NCI-H1092 treated with DMSO at 0.1 percent for 48 hours (cell line): ENCODE results near the gene PACS2.

Experiments
- DNase-seq: peaks from one replicate; lab custom pipeline; 2025; lab: John Stamatoyannopoulos, UW

PACS2 gene

GRCh38 chr14:105423488-105424195, 109.1 kb downstream of the PACS2 start:
- no peak for DNase-seq

DNA sequence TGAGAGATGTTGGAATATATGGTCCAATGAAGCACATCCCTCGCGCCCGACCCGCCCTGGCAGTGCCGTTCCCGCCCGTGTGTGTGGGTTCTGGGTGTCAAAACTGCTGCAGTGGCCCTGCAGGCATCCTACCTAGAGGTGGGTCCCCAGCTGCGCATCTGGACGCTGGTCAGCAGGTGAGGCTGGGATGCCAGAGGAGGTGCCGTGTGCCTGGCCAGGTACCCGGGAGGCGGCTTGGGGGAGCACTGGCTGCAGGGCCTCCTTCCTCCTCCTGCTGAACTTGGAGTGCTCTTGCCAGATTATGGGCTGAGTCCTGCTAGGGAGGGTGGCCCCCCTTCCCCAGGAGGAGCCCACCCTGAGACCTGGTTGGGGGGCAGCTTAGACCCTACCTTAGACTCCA, 110.3 kb downstream of the PACS2 start:
- DNase-seq, result no peak

GRCh38 chr14:105425823-105426247, 111.3 kb downstream of the PACS2 start:
- DNase-seq, result no peak

DNA sequence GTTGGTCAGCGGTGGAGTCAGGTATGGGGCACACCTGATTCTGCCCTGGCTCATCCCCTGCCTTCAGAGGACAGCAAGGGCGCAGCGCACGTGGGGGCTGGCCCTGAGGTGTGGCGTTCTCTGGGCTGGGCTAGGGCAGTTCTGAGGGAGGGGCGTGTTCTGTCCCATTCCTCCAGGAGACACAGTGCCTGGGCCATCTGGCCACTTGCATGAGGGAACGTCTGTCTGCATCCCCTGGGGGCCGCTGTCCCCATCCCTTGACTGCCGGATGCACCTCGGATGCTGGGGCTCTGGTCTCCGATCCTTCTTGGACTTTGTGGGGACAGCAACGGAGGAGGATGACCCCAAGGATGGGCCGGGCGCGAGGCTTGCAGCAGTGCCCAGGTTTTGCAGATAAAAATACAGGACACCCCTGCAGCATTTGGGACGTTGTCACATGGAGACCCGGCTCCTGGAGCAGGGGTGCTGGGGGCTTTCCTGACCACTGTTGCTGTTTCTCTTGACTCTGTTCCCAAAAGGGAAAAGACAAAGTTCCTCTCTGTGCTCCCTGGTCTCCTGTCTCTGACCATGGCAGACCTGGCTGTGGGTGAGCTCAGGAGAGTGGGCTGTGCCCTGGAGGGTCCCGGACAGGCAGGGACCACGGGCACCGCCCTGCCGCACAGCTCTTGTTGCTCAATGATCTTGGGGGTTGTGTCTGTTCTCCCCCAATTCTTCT, 112.0 kb downstream of the PACS2 start:
- DNase-seq, result no peak

DNA sequence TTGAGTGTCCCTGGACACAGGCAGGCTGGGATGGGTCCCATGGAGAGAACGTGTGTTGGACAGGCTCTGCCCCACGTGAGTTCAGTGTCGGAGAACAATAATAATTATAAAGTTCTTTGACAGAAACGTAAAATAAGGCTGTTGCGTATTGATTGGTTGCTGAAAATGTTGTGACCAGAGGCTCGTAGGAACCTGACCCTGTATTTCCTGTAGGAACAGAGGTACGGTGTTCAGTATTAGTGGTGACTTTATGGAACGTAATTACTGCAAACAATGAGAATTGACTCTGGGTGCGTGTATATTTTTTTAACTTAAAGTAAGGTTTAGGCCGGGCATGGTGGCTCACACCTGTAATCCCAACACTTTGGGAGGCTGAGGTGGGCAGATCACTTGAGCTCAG, 112.9 kb downstream of the PACS2 start:
- DNase-seq, result no peak

- no peak for DNase-seq
These were observed 113.5 kb downstream of the PACS2 start for GRCh38 chr14:105427936-105428485.

DNA sequence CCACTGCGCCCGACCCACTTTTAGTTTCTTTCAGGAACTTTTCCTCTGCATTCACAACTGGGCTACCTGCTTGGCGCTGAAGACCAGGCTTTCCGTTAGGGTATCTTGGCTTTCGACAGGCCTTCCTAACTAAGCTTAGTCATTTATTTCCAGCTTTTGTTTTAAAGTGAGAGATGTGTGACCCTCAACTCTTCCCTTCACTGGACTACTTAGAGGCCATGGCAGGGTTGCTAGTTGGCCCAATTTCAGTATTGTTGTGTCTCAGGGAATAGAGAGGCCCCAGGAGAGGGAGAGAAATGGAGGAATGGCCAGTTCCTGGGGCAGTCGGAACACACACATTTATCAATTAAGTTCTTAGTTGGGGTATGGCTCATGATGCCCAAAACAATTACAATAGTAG, 115.5 kb downstream of the PACS2 start:
- DNase-seq, result no peak

DNA sequence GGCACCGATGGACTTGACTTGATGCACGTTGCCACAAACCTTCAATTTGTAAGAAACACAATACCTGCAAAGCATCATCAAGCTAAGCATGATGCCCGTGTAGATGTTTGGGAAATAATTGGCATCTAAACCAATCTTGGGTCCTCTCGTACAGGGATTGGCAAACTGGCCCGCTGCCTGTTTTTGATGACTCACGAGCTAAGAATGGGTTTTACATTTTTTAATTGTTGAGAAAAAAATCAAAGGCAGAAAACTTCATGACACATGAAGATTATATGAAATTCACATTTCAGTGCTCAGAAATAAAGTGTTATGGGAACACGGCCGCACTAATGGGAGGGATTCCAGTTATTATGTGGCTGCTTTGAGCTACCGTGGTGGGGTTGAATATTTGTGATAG, 116.0 kb downstream of the PACS2 start:
- DNase-seq, result no peak

- DNase-seq, result no peak
These were observed 116.7 kb downstream of the PACS2 start for GRCh38 chr14:105431256-105431655.

GRCh38 chr14:105432657-105433056, 118.1 kb downstream of the PACS2 start:
- no peak for DNase-seq

DNA sequence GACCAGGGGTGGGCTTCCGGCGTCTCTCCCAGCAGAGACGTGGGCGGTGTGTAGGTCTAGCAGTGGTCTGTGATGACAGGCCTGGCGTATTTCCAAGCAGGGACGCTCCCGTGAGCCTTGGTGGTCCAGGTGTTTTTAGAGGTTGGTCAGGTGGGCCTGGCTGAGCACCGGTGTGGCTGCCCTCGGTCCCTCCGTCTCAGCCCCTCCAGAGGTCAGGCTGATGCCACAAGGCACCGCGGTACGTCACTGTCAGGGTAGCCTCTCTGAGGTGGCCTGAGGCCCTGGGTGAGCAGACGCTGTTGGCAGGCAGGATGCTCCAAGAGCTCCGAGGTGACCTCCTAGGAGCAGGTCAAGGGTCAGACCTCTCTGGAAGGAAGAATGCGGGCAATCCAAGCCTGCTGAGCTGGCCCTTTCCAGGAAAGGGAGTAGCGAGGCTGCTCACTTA, 118.6 kb downstream of the PACS2 start:
- DNase-seq, result no peak

DNA sequence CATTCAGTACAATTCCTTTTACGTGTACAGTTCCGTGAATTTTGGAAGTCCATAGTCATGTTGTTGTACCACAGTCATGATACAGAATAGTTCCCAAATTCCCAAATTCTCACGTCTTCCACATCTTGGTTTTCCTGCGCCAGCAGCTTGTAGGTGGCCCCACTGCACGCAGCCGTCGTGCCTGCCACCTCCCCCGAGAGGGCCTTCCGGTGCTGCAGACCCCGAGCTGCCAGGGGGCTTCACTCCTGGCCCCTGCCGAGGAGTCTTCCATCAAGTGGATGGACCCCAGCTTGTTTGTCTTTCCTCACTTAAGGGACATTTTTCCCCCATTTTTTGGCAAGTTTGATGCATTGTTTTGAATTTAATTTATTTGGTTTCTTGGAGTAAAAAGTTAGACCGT, 121.9 kb downstream of the PACS2 start:
- DNase-seq, result no peak

DNA sequence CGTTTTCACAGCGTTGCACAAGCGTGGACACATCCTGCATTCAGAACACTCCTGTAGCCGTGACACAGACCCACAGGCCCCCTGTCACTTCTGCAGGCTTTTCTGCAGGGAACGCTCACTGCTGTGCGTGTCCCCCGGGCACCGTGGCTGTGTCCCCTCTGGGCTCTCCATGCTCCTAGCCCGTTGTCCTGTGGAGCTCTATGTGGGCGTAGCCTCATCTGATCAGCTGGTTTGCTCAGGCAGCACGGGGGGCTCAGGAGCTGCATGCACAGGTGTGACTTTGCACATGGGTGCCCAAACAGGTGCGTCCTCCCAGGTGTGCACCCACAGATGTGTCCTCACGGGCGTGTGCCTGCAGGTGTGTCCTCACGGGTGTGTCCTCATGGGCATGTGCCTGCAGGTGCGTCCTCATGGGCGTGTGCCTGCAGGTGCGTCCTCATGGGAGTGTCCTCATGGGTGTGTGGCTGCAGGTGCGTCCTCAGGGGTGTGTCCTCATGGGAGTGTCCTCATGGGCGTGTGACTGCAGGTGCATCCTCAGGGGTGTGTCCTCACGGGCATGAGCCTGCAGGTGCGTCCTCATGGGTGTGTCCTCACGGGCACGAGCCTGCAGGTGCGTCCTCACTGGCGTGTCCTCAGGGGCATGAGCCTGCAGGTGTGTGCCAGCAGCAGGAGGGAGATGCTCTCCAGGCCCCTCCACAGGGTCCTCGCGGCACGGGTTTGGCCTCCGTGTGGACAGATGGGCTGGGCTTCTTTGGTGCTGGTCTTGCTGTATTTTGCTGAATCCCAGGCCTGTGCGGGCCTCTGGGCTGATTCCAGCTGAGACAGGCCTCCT, 122.6 kb downstream of the PACS2 start:
- DNase-seq, result no peak

DNA sequence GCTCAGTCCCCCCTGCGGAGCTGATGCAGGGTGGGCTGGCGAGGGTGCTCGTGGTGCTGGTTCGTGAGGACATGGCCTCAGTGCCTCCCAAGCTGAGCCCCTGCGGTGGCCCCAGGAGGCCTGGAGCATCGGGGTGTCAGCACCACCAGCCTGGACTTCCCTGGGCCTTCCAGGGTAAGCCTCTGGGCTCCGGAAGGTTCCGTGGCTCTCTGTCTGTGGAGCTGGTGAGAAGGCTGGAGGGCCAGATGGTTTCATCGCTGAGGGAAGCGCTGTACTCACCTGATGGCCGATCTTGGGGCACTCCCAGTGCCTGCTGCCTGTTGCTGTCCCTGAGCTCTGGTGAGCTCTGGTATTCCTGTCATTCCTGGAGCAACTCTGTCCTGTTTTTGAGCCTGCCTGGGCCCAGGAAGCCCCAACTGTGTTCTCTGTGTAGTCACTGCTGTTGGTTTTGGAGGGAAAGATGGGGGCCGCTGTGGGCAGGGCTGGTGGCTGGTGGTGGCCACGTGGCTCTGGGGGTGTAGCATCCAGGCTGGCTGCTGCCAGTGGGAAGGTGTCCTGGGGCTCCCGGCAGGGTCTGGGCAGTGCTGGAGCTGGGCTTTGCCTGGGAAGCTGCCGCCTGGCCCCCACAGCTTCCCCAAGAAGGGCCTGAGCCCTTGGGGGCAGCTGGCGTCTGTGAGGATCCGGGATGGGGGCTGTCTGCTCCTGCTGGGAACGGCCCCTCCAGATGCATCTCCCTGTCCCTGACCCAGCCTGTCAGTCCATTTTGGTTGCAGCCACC, 123.4 kb downstream of the PACS2 start:
- no peak for DNase-seq

DNA sequence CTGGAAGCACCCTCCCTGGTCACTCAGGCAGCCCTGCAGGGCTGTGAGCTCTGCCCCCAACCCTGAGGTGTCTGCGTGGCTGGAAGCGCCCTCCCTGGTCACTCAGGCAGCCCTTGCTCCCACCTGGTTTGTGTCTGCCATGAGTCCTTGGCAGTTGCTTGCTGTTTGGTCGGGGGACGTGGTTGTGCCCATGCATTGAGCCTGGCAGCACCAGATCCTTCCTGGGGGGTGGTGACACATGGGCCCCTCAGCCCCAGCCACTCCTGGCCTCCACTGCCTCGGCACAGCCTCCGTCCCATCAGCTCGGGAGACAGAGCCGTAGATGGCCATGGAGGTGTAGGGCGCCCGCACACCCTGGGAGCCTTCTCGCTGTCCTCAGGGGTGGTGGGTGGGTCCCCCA, 124.6 kb downstream of the PACS2 start:
- no peak for DNase-seq

GRCh38 chr14:105439710-105440553, 125.4 kb downstream of the PACS2 start:
- DNase-seq, result peak; percentile 6

DNA sequence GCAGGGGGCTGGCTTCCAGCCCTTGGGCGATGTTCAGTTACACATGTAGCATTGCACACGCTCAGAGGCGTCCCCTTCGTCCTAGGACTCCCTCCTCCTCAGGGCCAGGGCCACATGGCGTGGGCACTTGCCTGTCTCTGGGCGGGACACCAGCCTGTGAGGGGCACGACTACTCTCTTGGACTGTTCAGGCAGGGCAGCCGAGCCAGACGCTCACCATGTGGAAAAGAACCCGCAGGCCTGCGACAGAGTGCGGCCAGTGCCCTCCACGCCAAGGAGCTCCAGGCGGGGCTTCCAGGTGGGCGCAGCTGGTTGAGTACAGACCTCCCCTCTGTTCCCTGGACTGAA, 126.0 kb downstream of the PACS2 start:
- no peak for DNase-seq

GRCh38 chr14:105440992-105441391, 126.4 kb downstream of the PACS2 start:
- no peak for DNase-seq

DNA sequence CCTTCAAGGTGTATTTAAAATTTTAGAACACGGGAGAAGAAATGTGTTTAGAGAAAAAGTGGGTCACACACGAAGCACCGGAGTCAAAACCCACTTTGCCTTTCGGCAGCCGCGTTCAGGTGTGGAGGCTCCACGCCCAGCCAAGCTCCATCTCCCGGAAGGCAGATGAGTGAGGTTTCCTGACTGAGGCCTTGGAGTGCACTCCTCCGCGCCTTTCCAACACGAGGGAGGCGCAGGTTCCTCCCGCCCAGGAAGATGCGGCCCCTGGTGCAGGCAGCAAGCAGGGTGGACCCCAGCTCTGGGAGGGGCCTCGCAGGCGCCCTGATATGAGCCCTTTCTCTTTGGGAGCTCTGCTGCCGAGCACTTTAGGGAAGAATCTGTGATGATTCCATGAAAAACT, 127.6 kb downstream of the PACS2 start:
- no peak for DNase-seq

- no peak for DNase-seq
These were observed 128.3 kb downstream of the PACS2 start for GRCh38 chr14:105442834-105443233.

GRCh38 chr14:105444859-105445258, 130.3 kb downstream of the PACS2 start:
- DNase-seq, result no peak
